Ovary (tissue), 9 donors: ENCODE data around the gene PIGL. TPM values are rescaled to one million over a fixed set of nuclear protein-coding genes. Genes with fewer than 3 reads are reported as not detected.

Experiments used
- DNase-seq, 5 donors: peaks; one replicate each; pipeline ENCODE4 v3.0.0-alpha.2; 2019 to 2020
- H3K27ac ChIP-seq, 2 donors: fragments of 200-600 bp; one replicate each; pipeline versions ENCODE4 v1.5.1 to v1.8.0; 2019 to 2022
- H3K27me3 ChIP-seq: fragments of 200-600 bp; one replicate; pipeline ENCODE4 v1.8.0; 2022
- H3K36me3 ChIP-seq: fragments of 200-600 bp; sonication (generic); one replicate; pipeline ENCODE4 v1.5.1; 2019
- H3K4me1 ChIP-seq: one replicate; pipeline ENCODE4 v1.8.1; 2013; ENCODE audit warnings: mild to moderate bottlenecking, moderate library complexity; ENCODE audit not compliant: insufficient read depth
- H3K4me3 ChIP-seq: fragments of 200-600 bp; sonication (generic); one replicate; pipeline ENCODE4 v1.5.1; 2017
- H3K9me3 ChIP-seq, 2 donors: fragments of 200-600 bp in 1 of 2; sonication (generic) in 1 of 2; one replicate each; pipeline versions ENCODE4 v1.5.1 to v1.8.1; 2013 to 2019; ENCODE audit warnings: mild to moderate bottlenecking in 1 of 2, moderate library complexity in 1 of 2
- EP300 ChIP-seq: sonication (generic); formaldehyde crosslinking; IDR thresholded peaks from one replicate; pipeline ENCODE4 v1.6.1; 2017; ENCODE audit warnings: antibody characterized with exemption
- POLR2A ChIP-seq: fragments of 450-650 bp; IDR thresholded peaks from one replicate; pipeline ENCODE4 v1.6.1; 2017; ENCODE audit warnings: antibody characterized with exemption, mild to moderate bottlenecking, moderate library complexity
- WGBS, 3 donors: extraction: QIAGEN DNeasy Blood & Tissue Kit in 1 of 3; methylation state at CpG; one replicate each; pipeline versions ENCODE4 v1.1.5 to v1.1.7; 2013 to 2017; 5-methylcytosine and 5-hydroxymethylcytosine counted together
- intact Hi-C, 4 donors: fragments of 100-400 bp; cut with DNase I; formaldehyde crosslinking; loops; one replicate each; pipeline versions ENCODE4 v1.11.0 to v1.15.1; 2022 to 2023
- polyA plus RNA-seq, 2 donors: library from polyadenylated mRNA; stranded (reverse); fragments of 200-250 nt in 1 of 2; fragments of 350-450 nt in 1 of 2; fragmentation: Illumina TruSeq in 1 of 2; extraction: RNeasy Lipid Tissue Mini Kit (QIAGEN cat#74804) in 1 of 2; gene quantifications; one replicate each; pipeline ENCODE4 v1.2.3, GENCODE V29; 2013 to 2014
- total RNA-seq, 7 donors: library from RNA; depleted of rRNA in 2 of 7; stranded (reverse); fragments of >200 nt in 2 of 7; fragmentation: NEBNext Ultra II Directional in 3 of 7; extraction: Animal tissue kit (Norgen Biotek cat#: 25700) in 3 of 7; gene quantifications; one replicate each; pipeline versions ENCODE4 v1.1.0 to v1.2.4, GENCODE V29; 2016 to 2023
- TF ChIP-seq, protein P1 (sequence below), 3 donors: fragments of 450-650 bp in 2 of 3; fragments of 200-600 bp in 1 of 3; IDR thresholded peaks; one replicate each; pipeline versions ENCODE4 v1.5.1 to v1.8.0; 2016 to 2022; ENCODE audit warnings: antibody characterized with exemption in 3 of 3, mild to moderate bottlenecking in 1 of 3
- donor health status: DM: no; HTN: no; CAD: no; lungs with moderate emphysema.
- donor health status: DM: no; HTN: no; CAD: no.
- donor health status: Bipolar disorder and iron deficiency.
- donor health status: DM: yes; HTN: yes; CAD: no.
- donor health status: DM: no; HTN: no; CAD: no.
- donor health status: DM: yes; HTN: yes; CAD: no.

PIGL gene
- total and polyA plus RNA-seq, 9 donors: 16.1 to 45.2 (median 34.8) TPM

DNA sequence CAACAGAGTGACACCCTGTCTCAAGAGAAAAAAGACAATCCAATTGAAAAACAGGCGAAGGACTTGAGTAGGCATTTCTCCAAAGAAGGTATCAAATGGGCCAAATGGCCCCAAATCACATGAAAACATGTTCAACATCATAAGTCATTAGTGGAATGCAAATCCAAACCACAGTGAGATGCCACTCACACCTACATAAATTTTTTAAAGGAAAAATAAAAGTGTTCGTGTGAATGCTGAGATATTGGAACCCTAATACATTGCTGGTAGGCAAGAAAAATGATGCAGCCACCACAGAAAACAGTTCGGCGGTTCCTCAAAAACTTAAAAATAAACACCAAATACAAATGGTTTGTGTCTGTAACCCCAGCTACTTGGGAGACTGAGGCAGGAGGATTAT is 45.2 kb downstream of the PIGL start:
- Histone ChIP-seq H3K4me1 (peaks cover 1% of the 10 kb centered on the region), H3K36me3 (no peaks in the 10 kb centered on the region), H3K4me3 (no peak overlapping the region), H3K9me3 (no peaks in the 10 kb centered on the region), H3K27me3 (no peaks in the 10 kb centered on the region), H3K27ac (no peak overlapping the region)
- intact Hi-C loops: no loop called here
- TF ChIP-seq, protein P1, sequence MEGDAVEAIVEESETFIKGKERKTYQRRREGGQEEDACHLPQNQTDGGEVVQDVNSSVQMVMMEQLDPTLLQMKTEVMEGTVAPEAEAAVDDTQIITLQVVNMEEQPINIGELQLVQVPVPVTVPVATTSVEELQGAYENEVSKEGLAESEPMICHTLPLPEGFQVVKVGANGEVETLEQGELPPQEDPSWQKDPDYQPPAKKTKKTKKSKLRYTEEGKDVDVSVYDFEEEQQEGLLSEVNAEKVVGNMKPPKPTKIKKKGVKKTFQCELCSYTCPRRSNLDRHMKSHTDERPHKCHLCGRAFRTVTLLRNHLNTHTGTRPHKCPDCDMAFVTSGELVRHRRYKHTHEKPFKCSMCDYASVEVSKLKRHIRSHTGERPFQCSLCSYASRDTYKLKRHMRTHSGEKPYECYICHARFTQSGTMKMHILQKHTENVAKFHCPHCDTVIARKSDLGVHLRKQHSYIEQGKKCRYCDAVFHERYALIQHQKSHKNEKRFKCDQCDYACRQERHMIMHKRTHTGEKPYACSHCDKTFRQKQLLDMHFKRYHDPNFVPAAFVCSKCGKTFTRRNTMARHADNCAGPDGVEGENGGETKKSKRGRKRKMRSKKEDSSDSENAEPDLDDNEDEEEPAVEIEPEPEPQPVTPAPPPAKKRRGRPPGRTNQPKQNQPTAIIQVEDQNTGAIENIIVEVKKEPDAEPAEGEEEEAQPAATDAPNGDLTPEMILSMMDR (IDR thresholded peaks at IDR 0.05): no peak
- no peak for TF ChIP-seq EP300
- no peak for DNase-seq
- WGBS, 3 donors: 85 to 94% (median 90%) methylated on average over 4 of the region's 4 CpGs

DNA sequence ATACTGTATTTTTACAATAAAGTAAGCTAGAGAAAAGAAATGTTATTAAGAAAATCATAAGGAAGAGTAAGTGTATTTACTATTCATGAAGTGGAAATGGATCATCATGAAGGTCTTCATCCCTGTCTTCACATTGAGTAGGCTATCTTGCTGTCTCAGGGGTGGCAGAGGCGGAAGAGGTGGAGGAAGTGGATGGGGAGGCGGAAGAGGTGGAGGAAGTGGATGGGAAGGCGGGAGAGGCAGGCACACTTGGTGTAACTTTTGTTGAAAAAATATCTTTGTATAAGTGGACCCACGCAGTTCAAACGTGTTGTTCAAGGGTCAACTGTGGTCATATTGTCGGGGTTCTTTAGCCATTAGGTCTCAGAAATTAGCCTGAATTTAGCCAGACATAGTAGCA is 50.2 kb downstream of the PIGL start:
- Histone ChIP-seq H3K27ac (no peak overlapping the region), H3K36me3 (no peaks in the 10 kb centered on the region), H3K4me1 (no peaks in the 10 kb centered on the region), H3K9me3 (no peaks in the 10 kb centered on the region), H3K27me3 (no peaks in the 10 kb centered on the region), H3K4me3 (no peak overlapping the region)
- intact Hi-C loops: no loop called here
- WGBS, 3 donors: 93 to 99% (median 93%) methylated on average over 6 of the region's 6 CpGs
- TF ChIP-seq EP300: no peak
- TF ChIP-seq, protein P1 (IDR thresholded peaks at IDR 0.05): no peak
- no peak for TF ChIP-seq POLR2A
- no peak for DNase-seq

DNA sequence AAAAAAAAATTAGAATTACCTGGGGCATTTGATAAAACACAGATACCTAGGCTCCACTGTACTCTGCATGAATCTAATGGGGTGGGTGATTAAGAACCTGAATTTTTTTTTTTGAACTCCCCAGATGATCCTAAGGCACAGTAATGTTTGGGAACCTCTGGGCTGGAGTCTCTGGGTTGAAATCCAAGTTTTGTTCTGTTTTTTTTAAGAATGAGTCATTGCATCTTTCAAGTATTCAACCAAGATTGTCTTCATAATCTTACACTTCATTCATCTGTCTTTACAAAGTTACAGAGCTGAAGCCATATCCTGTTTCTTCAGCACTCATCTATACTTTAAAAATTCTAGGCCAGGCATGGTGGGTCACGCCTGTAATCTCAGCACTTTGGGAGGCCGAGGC is 52.6 kb downstream of the PIGL start:
- intact Hi-C loops: no loop called here
- DNase-seq: no peak
- no peaks in the 10 kb centered on the region for H3K9me3 ChIP-seq
- H3K27me3 ChIP-seq: no peaks in the 10 kb centered on the region
- H3K27ac ChIP-seq: no peak overlapping the region
- no peaks in the 10 kb centered on the region for H3K36me3 ChIP-seq
- TF ChIP-seq POLR2A (no peak), EP300 (no peak)
- TF ChIP-seq, protein P1 (IDR thresholded peaks at IDR 0.05): no peak
- H3K4me1 ChIP-seq: no peaks in the 10 kb centered on the region
- no peak overlapping the region for H3K4me3 ChIP-seq
- 82 to 88% (median 82%) methylated on average over 2 of the region's 2 CpGs for WGBS, 3 donors

DNA sequence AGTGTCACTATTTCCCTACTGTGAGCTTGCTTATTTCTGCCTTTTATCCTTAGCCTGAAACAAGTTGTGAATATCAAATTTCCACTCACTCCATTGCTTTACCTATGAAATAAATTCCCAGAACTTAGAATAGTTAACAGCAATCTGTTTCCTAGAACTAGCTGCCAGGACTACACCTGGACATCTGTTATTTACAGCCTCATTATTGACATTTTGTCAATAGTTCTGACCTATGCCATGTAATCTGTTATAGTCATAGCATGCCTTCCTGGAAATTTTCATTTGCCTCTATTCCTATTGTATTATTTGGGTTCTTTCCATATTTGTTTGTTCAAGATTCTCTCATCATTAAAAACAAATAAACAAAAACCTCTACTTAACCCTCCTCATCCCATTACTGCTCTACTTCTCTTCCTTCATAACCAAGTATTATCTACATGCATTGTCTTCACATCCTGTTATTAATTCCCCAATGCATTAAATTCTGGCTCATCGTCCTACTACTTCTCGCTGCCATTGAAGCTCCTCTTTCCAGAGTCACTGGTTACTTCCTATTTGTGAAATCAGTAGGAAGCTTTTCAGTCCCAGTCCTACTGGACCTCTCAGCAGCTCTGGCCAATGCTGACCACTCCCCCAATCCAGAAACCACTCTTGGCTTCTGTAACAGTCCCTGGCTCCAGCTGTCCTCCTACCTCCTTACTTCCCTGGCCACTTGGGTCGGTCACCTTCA is 55.3 kb downstream of the PIGL start:
- Histone ChIP-seq H3K4me1 (no peaks in the 10 kb centered on the region), H3K27me3 (no peaks in the 10 kb centered on the region), H3K27ac (no peak overlapping the region), H3K36me3 (no peaks in the 10 kb centered on the region), H3K9me3 (no peaks in the 10 kb centered on the region), H3K4me3 (no peak overlapping the region)
- TF ChIP-seq EP300 (no peak), POLR2A (no peak)
- TF ChIP-seq, protein P1 (IDR thresholded peaks at IDR 0.05): no peak
- WGBS, 3 donors: 88 to 97% (median 92%) methylated on average over 3 of the region's 3 CpGs
- no peak for DNase-seq
- intact Hi-C loops: no loop called here
